HG02938 (cell line): ENCODE results near the gene PTTG2.
"Not testable (repeated sequence)": the region's sequence is repeated elsewhere in the genome, so short reads cannot be mapped to it uniquely, and the experiment has no call there.

Experiments
- ATAC-seq: cut with Tn5 transposase; IDR thresholded peaks from one replicate; pipeline ENCODE4 v1.9.1; 2021; ENCODE audit warnings: mild to moderate bottlenecking, moderate library complexity; ENCODE audit not compliant: unreplicated experiment

PTTG2 gene

DNA sequence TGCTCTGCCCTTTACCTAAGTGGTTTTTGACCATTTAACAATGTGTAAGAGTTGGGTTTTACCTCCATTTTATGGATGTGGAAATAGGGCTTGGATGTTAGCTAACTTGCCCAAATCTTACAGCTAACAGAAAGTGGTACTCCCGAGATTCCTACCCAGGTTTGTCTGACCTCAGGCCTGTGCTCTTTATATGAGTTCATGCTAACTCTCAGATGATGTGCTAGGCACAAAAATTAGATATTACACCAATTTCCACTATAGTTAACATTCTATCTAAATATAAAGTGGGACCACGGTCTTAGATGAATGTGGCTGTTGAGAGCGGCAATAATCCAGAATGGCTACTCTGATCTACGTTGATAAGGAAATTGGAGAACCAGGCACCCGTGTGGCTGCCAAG, at the start of gene PTTG2:
Gene PTTG2, plus strand, starts transcription at position 301 of the 400 bp plus-strand sequence. Its CDS starts 37 bp downstream, at position 338.
- ATAC-seq = no peak

DNA sequence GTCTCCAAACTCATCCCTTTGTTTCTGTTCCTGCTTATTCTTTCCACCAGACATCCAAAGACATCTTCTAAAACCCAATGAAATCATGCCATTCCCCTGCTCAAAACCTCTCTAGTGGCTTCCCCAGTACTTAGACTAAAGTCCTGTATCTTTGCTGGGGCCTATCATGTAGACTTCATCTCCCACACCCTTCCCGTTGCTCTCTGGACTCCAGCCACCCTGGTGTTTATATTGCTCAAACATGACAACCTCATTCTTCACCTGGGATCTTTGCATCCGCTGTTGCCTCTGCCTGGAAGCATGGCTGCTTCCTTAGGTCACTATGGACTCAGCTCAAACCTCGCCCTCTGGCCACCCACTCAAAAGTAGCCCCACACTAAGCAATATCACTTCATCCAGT, 45.7 kb upstream of the PTTG2 start:
- ATAC-seq = no peak

DNA sequence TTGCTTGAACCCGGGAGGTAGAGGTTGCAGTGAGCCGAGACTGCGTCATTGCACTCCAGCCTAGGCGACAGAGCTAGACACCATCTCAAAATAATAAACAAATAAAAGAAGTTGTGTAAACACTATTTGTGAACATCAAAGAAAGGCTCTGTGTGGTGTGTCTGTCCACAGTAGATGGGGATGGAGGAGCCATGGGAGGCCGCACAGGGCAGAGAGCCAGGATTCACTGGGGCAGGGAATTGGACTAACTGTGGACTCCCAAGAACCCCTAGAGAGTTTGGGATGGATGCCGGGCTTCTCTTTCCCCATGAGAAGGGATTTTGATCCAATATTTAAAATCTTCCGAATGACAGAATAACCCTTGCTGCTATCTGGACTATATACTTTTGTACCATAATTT, 42.8 kb upstream of the PTTG2 start:
- no peak for ATAC-seq

DNA sequence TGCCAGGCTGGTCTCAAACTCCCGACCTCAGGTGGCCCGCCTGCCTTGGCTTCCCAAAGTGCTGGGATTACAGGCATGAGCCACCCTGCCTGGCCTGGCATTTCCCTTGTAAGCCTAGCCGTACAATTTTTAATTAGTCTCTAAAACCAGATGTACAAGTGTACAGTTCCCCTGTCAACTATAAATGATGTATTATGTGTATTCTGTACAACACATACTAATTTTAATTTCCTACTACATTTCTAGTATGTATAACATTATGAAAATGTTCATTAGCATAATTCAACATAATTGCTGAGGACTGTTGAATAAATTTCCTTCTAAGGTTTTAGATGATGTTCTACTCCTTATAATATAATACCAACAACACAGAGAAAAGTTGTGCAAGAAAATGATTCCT, 41.5 kb upstream of the PTTG2 start:
- ATAC-seq = no peak

DNA sequence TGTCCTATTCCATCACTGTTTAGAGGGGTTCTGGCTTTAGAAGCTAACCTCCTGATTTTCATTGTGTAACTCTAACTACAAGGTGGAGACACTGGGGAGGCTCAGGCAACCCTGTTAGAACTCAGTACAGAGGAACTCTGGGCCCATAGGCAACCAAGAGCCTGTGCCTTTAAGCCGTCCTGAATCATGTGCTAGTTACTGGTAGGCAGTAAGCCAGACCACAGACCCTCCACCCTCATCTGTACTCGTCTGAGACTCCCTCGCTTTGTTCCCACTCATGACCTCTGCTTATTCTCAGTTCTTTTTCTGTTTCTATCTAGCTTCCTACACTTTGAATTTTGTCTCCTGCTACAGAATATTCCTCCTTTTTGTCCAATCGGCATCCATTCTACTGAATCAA, 37.9 kb upstream of the PTTG2 start:
- ATAC-seq = no peak

DNA sequence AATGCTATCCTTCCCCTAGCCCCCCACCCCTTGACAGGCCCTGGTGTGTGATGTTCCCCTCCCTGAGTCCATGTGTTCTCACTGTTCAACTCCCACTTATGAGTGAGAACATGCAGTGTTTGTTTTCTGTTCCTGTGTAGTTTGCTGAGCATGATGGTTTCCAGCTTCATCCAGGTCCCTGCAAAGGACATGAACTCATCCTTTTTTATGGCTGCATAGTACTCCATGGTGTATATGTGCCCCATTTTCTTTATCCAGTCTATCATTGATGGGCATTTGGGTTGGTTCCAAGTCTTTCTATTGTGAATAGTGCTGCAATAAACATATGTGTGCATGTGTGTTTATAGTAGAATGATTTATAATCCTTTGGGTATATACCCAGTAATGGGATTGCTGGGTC, 37.1 kb upstream of the PTTG2 start:
- not testable (repeated sequence) for ATAC-seq

DNA sequence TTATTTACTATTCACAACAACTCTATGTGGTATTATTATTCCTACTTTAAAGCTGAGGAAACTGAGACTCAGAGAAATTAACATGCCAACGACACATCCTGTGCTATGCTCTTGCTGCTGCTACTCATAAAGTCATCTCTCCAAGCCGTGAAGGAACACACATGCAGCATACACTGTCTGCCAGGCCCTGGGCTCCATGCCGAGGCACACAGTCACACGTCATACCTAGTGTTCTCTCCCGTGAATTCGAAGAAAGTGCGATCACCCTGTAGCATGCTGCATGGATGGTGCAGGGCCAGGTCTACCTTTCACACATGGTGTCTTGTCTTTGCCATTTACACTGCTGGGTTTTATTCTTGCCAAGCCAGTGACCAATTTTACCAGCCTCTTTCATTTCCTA, 35.3 kb upstream of the PTTG2 start:
- no peak for ATAC-seq

DNA sequence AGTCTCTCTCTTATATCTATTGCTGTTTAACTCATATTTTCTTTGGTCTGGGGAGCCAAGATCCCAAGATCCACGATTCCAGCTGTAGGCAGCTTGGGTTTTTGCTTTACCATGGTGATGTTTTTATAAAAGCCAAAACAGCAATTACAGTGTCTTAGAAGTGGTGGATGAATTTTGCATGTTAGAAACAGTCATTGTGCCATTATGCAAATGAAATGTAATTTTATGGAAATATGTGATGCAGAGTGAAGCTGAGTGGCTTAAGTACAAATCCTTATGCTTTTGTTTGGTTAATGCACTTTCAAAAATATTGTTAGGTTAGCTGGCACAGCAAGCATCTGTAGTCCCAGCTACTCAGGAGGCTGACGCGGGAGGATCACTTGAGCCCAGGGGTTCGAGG, 32.8 kb upstream of the PTTG2 start:
- ATAC-seq = no peak

DNA sequence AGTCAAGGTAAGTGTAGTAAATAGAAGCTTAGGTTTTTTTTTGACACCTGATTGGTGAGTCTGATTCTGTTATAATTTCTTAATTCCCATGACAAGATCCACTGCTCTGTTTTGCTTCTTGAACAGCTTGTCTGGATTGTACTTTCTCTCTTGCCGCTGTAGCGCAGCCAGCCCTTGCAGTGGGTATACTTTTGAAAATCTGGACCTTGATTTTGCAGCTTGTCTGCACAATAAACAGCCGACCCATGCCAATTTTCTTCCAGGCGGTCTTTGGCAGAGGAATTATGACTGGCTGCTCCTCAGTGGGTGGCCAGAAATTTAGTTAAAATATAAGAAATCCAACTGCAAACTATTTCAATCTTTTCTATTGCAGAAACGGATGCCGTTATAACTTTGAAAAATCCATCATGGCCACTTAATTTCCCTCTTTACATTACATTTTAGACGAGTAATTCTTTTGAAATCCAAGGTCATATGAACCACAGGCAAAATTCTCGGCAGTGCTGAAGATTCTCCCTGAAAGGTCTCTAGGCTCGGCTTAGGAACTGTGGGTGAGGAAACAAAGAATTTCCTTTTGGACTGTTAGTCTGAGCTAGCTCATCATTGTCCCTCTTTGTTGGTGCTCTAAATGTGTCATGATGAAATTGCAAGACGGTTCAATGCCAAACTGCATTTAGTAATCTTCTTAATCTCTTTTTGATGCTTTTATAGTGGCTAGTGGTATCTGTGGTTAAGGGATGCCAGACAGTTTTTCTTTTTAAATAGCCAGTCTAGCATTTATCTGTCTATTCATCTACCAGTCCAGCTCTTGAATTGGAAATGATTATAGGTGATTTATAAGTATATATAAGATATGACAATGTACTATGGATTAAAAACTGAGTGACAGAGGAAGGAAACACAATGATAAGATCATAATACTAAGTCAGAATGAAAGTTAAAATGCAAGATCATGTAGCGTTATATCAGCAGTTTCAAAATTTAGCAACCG, 31.5 kb upstream of the PTTG2 start:
- ATAC-seq = no peak

DNA sequence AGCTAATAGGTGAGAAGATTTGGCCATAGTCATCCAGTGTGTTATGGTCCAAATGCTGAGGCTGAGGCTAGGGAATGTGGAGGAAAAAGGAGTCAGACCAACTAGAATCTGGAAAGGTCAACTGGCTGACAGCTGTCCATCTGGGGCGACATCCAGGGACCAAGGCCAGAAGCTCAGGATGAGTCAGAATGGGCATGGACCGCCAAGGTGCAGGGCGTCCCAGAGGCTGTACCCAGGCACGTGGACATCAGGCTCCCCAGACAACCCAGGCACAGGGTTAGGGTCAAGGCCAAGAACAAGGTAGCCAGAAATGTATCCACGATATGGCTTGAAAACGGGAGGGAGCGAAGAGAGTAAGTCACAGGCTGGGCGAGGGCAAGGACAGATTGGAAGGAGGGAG, 26.1 kb upstream of the PTTG2 start:
- no peak for ATAC-seq

DNA sequence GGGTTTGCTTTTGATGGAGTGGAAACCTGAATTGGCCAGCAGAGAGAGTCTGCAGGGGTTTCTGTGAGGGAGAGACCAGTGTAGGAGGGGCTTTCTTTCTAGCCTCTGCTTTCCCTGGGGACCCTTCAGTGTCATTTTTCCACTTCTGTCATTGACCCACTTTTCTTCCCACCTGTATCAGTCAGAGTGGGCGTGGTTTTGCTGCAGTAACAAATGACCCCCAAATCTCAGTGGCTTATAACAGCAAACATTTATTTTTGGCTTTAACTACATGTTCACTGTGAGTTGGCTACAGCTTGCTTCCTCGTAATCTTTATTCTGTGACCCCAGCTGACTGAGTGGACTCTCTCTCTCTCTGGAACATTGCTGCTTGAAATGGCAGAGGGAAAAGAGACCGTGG, 25.6 kb upstream of the PTTG2 start:
- no peak for ATAC-seq

DNA sequence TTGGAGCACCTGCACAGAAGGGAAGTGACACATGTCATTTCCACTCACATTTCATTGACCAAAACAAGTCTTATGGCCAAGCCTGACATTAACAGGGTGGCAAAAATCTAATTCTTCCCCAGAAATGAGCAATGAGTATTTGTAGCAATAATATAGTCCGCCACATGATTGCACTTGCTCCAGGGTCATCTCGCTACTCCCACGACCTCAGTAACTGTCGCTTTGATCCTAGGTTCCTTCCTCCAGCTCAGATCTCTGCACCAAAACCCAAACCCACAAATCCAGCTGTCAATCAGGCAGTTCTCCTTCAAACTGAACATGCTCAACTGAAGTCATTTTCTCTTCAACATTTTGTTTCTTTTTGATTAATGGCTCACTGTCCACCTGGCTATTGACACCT, 25.2 kb upstream of the PTTG2 start:
- ATAC-seq = no peak

DNA sequence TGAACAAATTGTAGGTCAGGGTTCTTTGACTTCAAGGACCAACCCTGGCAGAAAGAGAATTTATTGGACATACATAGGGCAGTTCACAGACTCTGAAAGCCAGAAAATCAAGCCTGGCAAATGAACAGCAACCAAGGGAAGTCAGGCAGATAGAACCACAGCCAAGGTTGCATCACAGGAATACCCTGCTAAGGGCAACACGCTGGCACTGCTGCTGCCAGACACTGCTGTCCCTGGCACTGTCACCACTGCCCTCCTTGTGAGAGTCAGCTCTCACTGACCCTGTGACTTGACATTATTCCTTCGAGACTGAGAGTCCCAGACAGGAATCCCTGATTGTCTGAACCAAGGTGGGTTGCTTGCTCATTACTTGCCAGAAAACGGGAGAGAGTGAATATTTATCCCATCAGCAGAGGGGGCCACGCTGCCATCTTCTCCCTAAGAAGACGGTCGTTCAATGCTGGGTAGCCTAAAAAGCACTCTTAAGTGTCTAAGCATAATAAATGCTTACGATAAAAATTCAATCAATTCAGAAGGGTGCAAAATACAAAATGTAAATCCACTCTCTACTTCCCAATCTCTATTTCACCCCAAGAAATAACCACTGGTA, 23.2 kb upstream of the PTTG2 start:
- ATAC-seq = no peak

DNA sequence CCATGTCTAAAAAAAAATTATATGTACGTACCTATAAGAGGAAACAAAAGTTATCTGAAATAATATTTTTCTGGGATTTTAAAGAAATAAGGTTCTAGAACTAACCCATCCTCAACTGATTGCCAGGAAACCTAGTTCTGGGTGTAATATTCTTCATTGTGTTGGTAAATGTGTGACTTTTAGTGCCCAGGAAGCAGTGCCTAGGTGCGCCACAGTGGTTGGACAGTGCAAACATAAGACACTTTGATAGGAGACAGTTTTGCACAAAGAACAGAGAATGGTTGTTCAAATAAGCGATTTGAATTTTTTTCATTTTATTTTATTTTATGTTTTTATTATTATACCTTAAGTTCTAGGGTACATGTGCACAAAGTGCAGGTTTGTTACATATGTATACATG, 22.0 kb upstream of the PTTG2 start:
- ATAC-seq = no peak

DNA sequence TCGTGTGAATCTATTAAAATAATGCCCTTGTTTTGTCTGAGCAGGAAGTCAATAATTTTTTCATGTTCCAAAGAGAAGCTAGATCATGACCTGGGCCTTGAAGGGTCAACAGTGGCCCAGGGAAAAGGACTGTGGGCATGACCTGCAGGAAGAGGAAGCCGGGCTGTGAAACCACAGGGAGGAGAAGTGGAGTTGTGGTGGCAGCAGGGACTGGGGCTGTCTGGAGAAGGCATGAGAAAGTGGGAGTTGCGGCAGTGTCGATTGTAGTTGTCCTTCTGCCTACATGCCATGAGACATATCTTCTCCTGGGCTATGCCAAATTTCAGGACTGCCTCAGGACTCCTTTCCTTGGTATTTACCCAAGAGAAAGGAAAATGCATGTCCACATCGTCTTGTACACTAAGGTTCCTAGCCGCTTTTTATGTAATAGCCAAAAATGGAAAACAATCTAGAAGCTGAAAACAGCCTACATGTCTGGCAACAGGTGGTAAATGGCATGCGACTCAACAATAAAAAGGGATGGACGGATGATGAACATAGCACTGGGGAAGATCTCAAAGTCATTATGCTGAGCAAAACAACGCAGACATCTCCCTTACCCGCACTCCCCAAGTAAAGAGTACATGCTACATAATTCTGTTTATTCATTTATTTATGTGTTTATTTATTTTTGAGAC, 13.6 kb upstream of the PTTG2 start:
- ATAC-seq = no peak

DNA sequence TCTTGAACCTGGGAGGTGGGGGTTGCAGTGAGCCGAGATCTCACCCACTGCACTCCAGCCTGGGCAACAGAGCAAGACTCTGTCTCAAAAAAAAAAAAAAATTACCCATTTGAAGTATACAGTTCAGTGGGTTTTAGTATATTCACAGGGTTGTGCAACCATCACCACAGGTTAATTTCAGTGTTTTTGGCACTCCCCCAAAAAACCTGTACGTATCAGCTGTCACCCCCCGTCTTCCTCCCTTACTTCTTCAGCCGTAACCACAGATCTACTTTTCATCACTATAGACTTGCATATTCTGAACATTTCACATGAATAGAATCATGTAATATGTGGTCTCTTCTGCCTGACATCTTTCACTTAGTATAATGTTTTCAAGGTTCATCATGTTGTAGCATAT, 11.7 kb upstream of the PTTG2 start:
- no peak for ATAC-seq

DNA sequence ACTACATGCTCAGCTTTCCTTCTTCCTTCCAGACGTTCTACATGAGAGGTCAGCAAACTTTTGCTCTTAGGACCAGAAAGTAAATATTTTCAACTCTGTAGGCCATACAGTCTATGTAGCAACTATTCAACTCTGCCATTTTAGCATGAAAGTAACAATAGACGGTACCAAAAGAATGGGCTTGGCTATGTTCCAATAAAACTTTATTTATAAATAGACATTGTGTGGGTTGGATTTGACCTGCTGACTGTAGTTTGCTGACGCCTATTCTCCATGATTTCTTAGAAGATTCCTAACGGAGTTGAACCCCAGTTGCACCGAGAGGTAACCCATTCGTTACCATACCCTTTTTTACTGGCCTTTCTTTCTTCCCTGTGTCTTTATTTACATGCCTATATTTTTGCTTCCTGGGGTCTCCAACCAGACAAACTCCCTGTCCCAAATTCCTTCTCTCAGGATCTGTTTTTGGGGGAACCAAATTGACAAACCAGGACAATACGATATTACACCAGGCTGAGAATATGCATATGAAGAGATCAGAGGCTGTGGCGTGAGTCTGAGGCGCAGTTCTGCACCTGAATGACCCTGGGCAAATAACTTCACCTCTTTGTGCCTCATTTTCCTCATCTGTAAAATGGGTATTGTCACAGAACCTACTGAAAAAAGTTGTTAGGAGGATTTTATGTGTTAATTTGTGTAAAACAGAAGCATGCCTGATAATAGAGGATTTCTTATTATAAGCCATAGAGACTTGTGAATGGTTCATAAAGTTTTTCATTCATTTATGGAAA, 10.4 kb upstream of the PTTG2 start:
- no peak for ATAC-seq

DNA sequence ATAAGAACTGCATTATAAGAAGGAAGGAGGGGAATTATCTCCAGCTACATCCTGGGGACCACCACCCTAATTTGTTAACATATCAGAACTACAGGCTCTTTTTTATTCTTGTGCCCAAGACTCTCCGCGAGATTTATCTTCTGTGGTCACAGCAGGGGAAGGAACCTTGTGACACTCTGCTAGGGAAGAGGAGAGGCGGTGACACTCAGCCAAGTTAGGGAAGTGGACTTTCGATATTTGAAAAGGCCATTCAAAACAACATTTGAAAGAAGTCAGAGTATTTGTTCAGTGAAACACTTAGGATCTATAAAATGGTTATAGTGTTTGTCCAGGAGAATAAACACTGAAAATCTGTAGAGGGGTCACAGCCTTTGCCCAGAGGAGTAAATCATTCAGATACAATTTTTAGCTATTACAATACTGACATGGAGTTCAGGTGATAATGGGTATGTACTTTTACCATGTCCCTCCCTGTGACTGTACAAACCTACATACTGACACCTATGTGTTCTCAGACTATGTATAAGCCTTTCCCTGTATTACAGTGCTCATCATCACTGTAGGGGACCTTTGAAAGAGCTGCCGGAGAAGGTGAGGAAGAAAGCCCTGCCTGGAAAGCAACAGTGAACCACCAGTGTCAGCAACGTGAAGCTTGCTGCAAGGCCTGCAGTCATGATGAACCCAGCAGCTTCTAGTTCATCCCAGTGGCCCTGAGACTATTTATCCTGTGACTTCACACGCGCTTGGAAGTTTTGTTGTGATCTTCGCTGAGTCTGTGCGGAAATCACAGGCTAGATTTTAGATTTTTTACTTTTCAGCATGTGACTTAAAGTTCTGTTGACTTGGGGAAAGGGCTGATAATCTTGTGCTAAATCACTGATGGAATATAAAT, 8.5 kb upstream of the PTTG2 start:
- ATAC-seq = no peak

DNA sequence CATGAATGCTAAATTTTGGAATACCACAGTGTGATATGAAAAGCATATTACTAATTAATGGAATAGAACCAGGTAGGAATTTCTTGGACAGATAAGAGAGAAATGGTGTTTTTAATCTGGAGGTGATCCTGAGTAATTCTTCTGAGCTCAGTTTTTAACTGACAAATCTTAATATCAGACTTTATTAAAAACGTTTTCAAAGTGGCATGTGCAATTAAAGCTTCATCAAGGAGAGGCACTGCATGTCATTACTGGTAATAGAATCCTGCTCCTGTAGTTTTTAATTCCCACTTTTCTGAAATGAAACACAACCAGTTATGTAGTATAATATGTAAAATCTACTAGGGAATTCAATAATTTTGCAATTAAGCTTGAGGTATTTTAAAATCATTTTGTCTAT, 7.0 kb upstream of the PTTG2 start:
- no peak for ATAC-seq
